Mucosa of descending colon (tissue), 3 donors: ENCODE results near the gene MRPS9. TPM values are rescaled to one million over a fixed set of nuclear protein-coding genes. Genes with fewer than 3 reads are reported as not detected.

Experiments
- ATAC-seq: fragments of 200-7000 bp; cut with Tn5 transposase; one replicate; pipeline ENCODE4 v1.9.1; 2020; ENCODE audit warnings: mild to moderate bottlenecking, moderate library complexity
- DNase-seq, 3 donors: peaks; one replicate each; pipeline ENCODE4 v3.0.0-alpha.2; 2020
- H3K36me3 ChIP-seq: fragments of 200-600 bp; one replicate; pipeline ENCODE4 v1.8.0; 2021; ENCODE audit warnings: low read depth, mild to moderate bottlenecking
- H3K4me1 ChIP-seq: fragments of 200-600 bp; one replicate; pipeline ENCODE4 v1.8.0; 2021; ENCODE audit warnings: low read depth, mild to moderate bottlenecking
- H3K4me3 ChIP-seq: fragments of 200-600 bp; one replicate; pipeline ENCODE4 v1.8.0; 2021; ENCODE audit warnings: mild to moderate bottlenecking
- H3K9me3 ChIP-seq: fragments of 200-600 bp; one replicate; pipeline ENCODE4 v1.8.0; 2021; ENCODE audit warnings: mild to moderate bottlenecking
- CTCF ChIP-seq: fragments of 200-600 bp; IDR thresholded peaks from one replicate; pipeline ENCODE4 v1.8.0; 2022; ENCODE audit warnings: antibody characterized with exemption, mild to moderate bottlenecking
- intact Hi-C, 2 donors: fragments of 100-400 bp; cut with DNase I in 1 of 2; cut with micrococcal nuclease in 1 of 2; formaldehyde crosslinking; loops; one replicate each; pipeline versions ENCODE4 v1.11.0 to v1.11.1; 2022; cut with DNase I, micrococcal nuclease
- total RNA-seq, 3 donors: library from RNA; stranded (reverse); fragmentation: NEBNext Ultra II Directional in 2 of 3; extraction: Animal tissue kit (Norgen Biotek cat#: 25700) in 2 of 3; gene quantifications; one replicate each; pipeline versions ENCODE4 v1.2.1 to v1.2.4, GENCODE V29; 2021 to 2023
- donor health status: DM: no; HTN: no; CAD: no; lungs with moderate emphysema.
- donor health status: DM: no; HTN: no; CAD: no.
- donor health status: DM: no; HTN: yes; CAD: no.

The MRPS9 gene
- total RNA-seq, 3 donors from 2014 or later: 20.5 to 29.6 (median 22.6) TPM

DNA sequence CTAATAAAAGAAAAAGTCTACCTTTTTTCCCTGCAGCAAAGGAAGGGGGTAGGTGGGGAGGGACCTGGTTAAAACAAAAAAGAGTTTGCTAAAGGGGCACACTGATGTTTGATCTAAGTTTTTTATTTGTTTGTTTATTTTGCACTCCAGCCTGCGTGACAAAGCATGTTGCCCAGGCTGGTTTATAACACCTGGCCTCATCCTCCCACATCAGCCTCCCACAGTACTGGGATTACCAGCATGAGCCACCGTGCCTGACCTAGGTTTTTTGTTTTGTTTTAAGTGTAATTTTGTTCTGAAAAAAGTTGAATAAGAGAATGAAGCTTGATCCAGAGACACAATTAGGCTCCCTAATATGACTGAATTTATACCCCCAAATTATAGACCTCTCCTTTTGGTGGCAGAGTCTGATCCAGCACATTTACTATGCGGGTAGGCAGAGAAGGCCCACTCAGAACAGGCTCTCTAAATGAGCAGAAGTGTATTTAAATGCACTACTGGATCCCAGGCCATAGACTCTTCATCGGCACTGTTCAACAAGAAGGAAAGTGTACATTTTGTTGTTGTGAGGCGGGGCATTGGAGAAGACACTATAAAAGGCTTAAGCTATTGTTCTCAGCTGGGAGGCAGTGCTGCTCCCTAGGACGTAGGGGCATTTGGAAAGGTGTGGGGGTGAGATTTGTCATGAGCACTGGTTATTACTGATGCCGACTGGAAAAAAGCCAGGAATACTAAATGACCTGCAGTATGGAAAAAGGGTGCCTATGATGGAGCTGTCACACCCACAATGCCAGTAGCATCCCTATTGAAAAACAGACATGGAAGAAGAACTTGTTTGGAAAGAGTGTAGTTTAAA lies 32.4 kb downstream of the MRPS9 start:
- no peak for TF ChIP-seq CTCF
- ATAC-seq: no peak
- no peak for DNase-seq
- intact Hi-C loops: no loop called here
- Histone ChIP-seq H3K36me3 (no peaks in the 10 kb centered on the region), H3K4me1 (peaks cover 3% of the 10 kb centered on the region), H3K9me3 (no peaks in the 10 kb centered on the region), H3K4me3 (no peak overlapping the region)

DNA sequence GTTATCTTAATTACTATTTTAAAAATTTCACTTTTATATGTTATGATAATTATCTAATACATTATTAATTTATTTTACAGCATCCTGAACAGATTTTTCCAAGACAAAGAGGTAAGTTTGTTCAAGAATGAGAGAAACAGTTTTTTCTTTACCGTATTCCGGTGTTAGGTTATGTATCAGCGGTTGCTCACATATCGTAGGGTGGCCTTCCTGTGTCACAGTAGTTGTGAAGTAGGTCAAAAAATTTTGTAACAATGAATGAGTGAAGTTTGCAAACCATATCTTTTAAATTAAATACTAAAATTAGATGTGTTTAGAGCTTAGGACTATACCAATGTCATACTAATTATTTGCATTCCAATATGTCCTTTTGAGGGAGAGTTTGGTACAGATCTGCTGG lies 33.5 kb downstream of the MRPS9 start:
- Histone ChIP-seq H3K4me1 (peaks cover 3% of the 10 kb centered on the region), H3K4me3 (no peak overlapping the region), H3K36me3 (no peaks in the 10 kb centered on the region), H3K9me3 (no peaks in the 10 kb centered on the region)
- DNase-seq (no peak), ATAC-seq (no peak)
- no peak for TF ChIP-seq CTCF
- intact Hi-C loops: no loop called here

DNA sequence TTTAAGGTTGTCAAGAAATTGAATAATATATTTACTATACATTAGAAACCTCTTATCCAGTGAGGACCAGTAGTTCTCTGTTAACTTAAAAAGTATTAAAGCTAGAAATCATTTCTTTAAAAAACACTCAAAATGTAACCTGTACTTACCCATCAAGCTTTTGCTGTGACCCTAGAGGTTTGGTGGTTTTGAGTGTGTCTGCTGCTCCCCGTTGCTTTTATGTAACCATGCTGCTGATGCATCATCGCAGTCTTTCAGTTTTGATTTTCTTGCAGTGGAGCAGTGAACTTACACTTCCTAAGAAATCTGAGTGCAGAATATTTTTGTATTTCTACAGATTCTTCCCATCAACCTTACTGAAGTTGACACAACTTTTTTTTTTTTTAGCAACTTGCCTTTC lies 34.2 kb downstream of the MRPS9 start:
- DNase-seq: no peak
- Histone ChIP-seq H3K9me3 (no peaks in the 10 kb centered on the region), H3K36me3 (no peaks in the 10 kb centered on the region), H3K4me3 (no peak overlapping the region), H3K4me1 (peaks cover 3% of the 10 kb centered on the region)
- ATAC-seq: no peak
- intact Hi-C loops: no loop called here
- TF ChIP-seq CTCF: no peak

GRCh38 chr2:105073591-105073990 lies 35.7 kb downstream of the MRPS9 start:
- peaks cover 3% of the 10 kb centered on the region for H3K4me1 ChIP-seq
- TF ChIP-seq CTCF: no peak
- no peaks in the 10 kb centered on the region for H3K36me3 ChIP-seq
- no peaks in the 10 kb centered on the region for H3K9me3 ChIP-seq
- no peak for DNase-seq
- H3K4me3 ChIP-seq: no peak overlapping the region
- ATAC-seq: no peak
- intact Hi-C loops: no loop called here

- no peak for TF ChIP-seq CTCF
- H3K4me1 ChIP-seq: no peaks in the 10 kb centered on the region
- no peak for DNase-seq
- no peaks in the 10 kb centered on the region for H3K9me3 ChIP-seq
- intact Hi-C loops: no loop called here
- H3K36me3 ChIP-seq: no peaks in the 10 kb centered on the region
- no peak overlapping the region for H3K4me3 ChIP-seq
- no peak for ATAC-seq
Measured at GRCh38 chr2:105076121-105076520, 38.3 kb downstream of the MRPS9 start.
